PFSK-1 (cell line): Measurements from ENCODE around the gene GPR39.

ENCODE experiments used
- FOXP2 ChIP-seq: optimal IDR thresholded peaks from 2 replicates; pipeline ENCODE3; 2011; ENCODE audit warnings: borderline replicate concordance, control low read depth, inconsistent platforms; ENCODE audit not compliant: insufficient read depth; ENCODE audit errors: extremely low read length, extremely low read depth
- POLR2AphosphoS5 ChIP-seq: IDR thresholded peaks from 2 replicates; pipeline ENCODE4 v1.6.1; 2012; ENCODE audit warnings: low read depth, mild to moderate bottlenecking, control low read depth, low read length, moderate library complexity
- REST ChIP-seq, 2 experiments: IDR thresholded peaks; 2 replicates each; pipeline versions ENCODE4 v1.6.1 to v1.8.0; 2011 to 2012; ENCODE audit warnings: low read depth in 2 of 2, low read length in 2 of 2, control low read depth in 1 of 2, inconsistent platforms in 1 of 2, mild to moderate bottlenecking in 1 of 2, moderate library complexity in 1 of 2; ENCODE audit not compliant: insufficient read depth in 1 of 2
- SIN3A ChIP-seq: IDR thresholded peaks from 2 replicates; pipeline ENCODE4 v1.6.1; 2012; ENCODE audit warnings: mild to moderate bottlenecking, low read length, moderate library complexity, borderline replicate concordance; ENCODE audit not compliant: insufficient read depth
- TAF1 ChIP-seq: IDR thresholded peaks from 2 replicates; pipeline ENCODE4 v1.6.1; 2012; ENCODE audit warnings: low read length, control low read depth, borderline replicate concordance; ENCODE audit not compliant: insufficient read depth

Gene GPR39

GRCh38 chr2:132642415-132642814 lies 225.8 kb downstream of the GPR39 start:
- TF ChIP-seq TAF1 (no peak), FOXP2 (no peak), POLR2AphosphoS5 (no peak), REST (IDR thresholded peaks at IDR 0.05; ENCODE audit: insufficient read depth in 1 of 2, low read depth in 2 of 2, low read length in 2 of 2) (no peak), SIN3A (no peak)

- TF ChIP-seq POLR2AphosphoS5: no peak
- TF ChIP-seq SIN3A: no peak
- no peak for TF ChIP-seq FOXP2
- TF ChIP-seq TAF1: no peak
- TF ChIP-seq REST (IDR thresholded peaks at IDR 0.05; ENCODE audit: insufficient read depth in 1 of 2, low read depth in 2 of 2, low read length in 2 of 2): no peak
Measured at GRCh38 chr2:132645176-132645575, 228.6 kb downstream of the GPR39 start.

GRCh38 chr2:132645722-132646539 lies 229.3 kb downstream of the GPR39 start:
- TF ChIP-seq POLR2AphosphoS5 (no peak), SIN3A (no peak), TAF1 (no peak), REST (IDR thresholded peaks at IDR 0.05; ENCODE audit: insufficient read depth in 1 of 2, low read depth in 2 of 2, low read length in 2 of 2) (no peak), FOXP2 (no peak)

GRCh38 chr2:132646540-132647108 lies 230.0 kb downstream of the GPR39 start:
- TF ChIP-seq POLR2AphosphoS5 (no peak), REST (IDR thresholded peaks at IDR 0.05; ENCODE audit: insufficient read depth in 1 of 2, low read depth in 2 of 2, low read length in 2 of 2) (no peak), TAF1 (no peak), FOXP2 (no peak)
